DOHH2 (cell line): ENCODE results near the gene NCOA4.

Experiments
- EZH2phosphoT487 ChIP-seq: fragments of 200-600 bp; sonication (generic); IDR thresholded peaks from 2 replicates; pipeline ENCODE4 v1.6.1; 2017; ENCODE audit warnings: borderline replicate concordance, mild to moderate bottlenecking, antibody characterized with exemption, low read length, moderate library complexity, mixed read lengths
- TF ChIP-seq, protein P1 (sequence below): fragments of 200-600 bp; sonication (generic); IDR thresholded peaks from one replicate; pipeline ENCODE4 v1.5.1; 2014; ENCODE audit warnings: antibody characterized with exemption, mild to moderate bottlenecking, low read depth, low read length; ENCODE audit not compliant: poor library complexity, severe bottlenecking

- TF ChIP-seq, protein P1, sequence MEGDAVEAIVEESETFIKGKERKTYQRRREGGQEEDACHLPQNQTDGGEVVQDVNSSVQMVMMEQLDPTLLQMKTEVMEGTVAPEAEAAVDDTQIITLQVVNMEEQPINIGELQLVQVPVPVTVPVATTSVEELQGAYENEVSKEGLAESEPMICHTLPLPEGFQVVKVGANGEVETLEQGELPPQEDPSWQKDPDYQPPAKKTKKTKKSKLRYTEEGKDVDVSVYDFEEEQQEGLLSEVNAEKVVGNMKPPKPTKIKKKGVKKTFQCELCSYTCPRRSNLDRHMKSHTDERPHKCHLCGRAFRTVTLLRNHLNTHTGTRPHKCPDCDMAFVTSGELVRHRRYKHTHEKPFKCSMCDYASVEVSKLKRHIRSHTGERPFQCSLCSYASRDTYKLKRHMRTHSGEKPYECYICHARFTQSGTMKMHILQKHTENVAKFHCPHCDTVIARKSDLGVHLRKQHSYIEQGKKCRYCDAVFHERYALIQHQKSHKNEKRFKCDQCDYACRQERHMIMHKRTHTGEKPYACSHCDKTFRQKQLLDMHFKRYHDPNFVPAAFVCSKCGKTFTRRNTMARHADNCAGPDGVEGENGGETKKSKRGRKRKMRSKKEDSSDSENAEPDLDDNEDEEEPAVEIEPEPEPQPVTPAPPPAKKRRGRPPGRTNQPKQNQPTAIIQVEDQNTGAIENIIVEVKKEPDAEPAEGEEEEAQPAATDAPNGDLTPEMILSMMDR: no peak
- no peak for TF ChIP-seq EZH2phosphoT487
Measured at GRCh38 chr10:46077141-46077554, 46.7 kb upstream of the NCOA4 start.
